ENCODE data around the gene PIRT.

Gene PIRT

GRCh38 chr17:10789694-10790271, 48.1 kb downstream of the PIRT start:
- DNase-seq (ENCODE audit: low spot score) = no peak

- no peak for DNase-seq (ENCODE audit: low spot score)
Measured at GRCh38 chr17:10787306-10788045, 50.4 kb downstream of the PIRT start.

- no peak for DNase-seq (ENCODE audit: low spot score)
Measured at GRCh38 chr17:10785295-10785694, 52.6 kb downstream of the PIRT start.

GRCh38 chr17:10779609-10780008, 58.3 kb downstream of the PIRT start:
- no peak for DNase-seq (ENCODE audit: low spot score)

- DNase-seq (ENCODE audit: low spot score) = no peak
Measured at GRCh38 chr17:10777890-10778289, 60.0 kb downstream of the PIRT start.

- DNase-seq (ENCODE audit: low spot score) = no peak
Measured at GRCh38 chr17:10777131-10777807, 60.6 kb downstream of the PIRT start.

- no peak for DNase-seq (ENCODE audit: low spot score)
Measured at GRCh38 chr17:10776381-10776780, 61.5 kb downstream of the PIRT start.

- DNase-seq (ENCODE audit: low spot score) = no peak
Measured at GRCh38 chr17:10775740-10776356, 62.0 kb downstream of the PIRT start.

- no peak for DNase-seq (ENCODE audit: low spot score)
Measured at GRCh38 chr17:10775058-10775457, 62.8 kb downstream of the PIRT start.

- DNase-seq (ENCODE audit: low spot score) = no peak
Measured at GRCh38 chr17:10773391-10773790, 64.5 kb downstream of the PIRT start.
